HG02943 (cell line): Measurements from ENCODE around the gene ZNF253.
A peak's percentile ranks its signal among the peaks of the same experiment; 100 is the strongest.
"Not testable (repeated sequence)": the region's sequence is repeated elsewhere in the genome, so short reads cannot be mapped to it uniquely, and the experiment has no call there.

Experiments
- ATAC-seq: cut with Tn5 transposase; IDR thresholded peaks from one replicate; pipeline ENCODE4 v1.9.1; 2021; ENCODE audit warnings: mild to moderate bottlenecking, low read depth, moderate library complexity; ENCODE audit not compliant: unreplicated experiment

The ZNF253 gene

GRCh38 chr19:19892055-19892941 lies 26.6 kb downstream of the ZNF253 start:
- ATAC-seq = not testable (repeated sequence)

- no peak for ATAC-seq
Observed at GRCh38 chr19:19900139-19900728, 34.6 kb downstream of the ZNF253 start.

- ATAC-seq = peak; percentile 83
Observed at GRCh38 chr19:19900729-19901444, 35.2 kb downstream of the ZNF253 start, which contains the start of gene ZNF93. Gene ZNF93, plus strand, starts transcription at chr19:19900946. Its CDS starts 143 bp downstream, at chr19:19901089.

GRCh38 chr19:19907551-19907950 lies 41.9 kb downstream of the ZNF253 start:
- not testable (repeated sequence) for ATAC-seq

GRCh38 chr19:19909654-19910053 lies 44.0 kb downstream of the ZNF253 start:
- no peak for ATAC-seq

- no peak for ATAC-seq
Observed at GRCh38 chr19:19911150-19911549, 45.5 kb downstream of the ZNF253 start.

GRCh38 chr19:19914596-19914995 lies 48.9 kb downstream of the ZNF253 start:
- ATAC-seq = no peak

GRCh38 chr19:19930417-19930816 lies 64.7 kb downstream of the ZNF253 start:
- ATAC-seq = not testable (repeated sequence)

- not testable (repeated sequence) for ATAC-seq
Observed at GRCh38 chr19:19933432-19934314, 68.0 kb downstream of the ZNF253 start.

GRCh38 chr19:19937403-19937802 lies 71.7 kb downstream of the ZNF253 start:
- ATAC-seq = no peak

GRCh38 chr19:19938449-19938848 lies 72.8 kb downstream of the ZNF253 start:
- no peak for ATAC-seq

- ATAC-seq = no peak
Observed at GRCh38 chr19:19943848-19944582, 78.3 kb downstream of the ZNF253 start.
